GM12878 (cell line): ENCODE measurements around the gene MAP3K5. TPM values are rescaled to one million over a fixed set of nuclear protein-coding genes. Genes with fewer than 3 reads are reported as not detected.
A peak's percentile ranks its signal among the peaks of the same experiment; 100 is the strongest.

Source experiments
- ATAC-seq: fragments of 200-7000 bp; cut with Tn5 transposase; 3 replicates; pipeline ENCODE4 v1.9.1; 2020; ENCODE audit warnings: mild to moderate bottlenecking, moderate library complexity
- BruUV-seq: library from RNA; stranded (reverse); fragments of 400-500 nt; replicated peaks from 2 replicates; lab custom pipeline; 2021; lab: Mats Ljungman, UMichigan
- CTCF ChIA-PET: fragments of 300-600 bp; sonication (Branson Sonifier 250); formaldehyde crosslinking; extraction: SDS; loops from one replicate; lab custom pipeline; 2021; ENCODE audit warnings: inconsistent platforms; lab: Yijun Ruan, JAX
- POLR2A ChIA-PET: fragments of 350-600 bp; formaldehyde crosslinking; extraction: SDS; loops from one replicate; lab custom pipeline; 2021; ENCODE audit warnings: inconsistent platforms; lab: Charles Lee
- RAD21 ChIA-PET: fragments of 300-600 bp; sonication (Branson Sonifier 250); formaldehyde crosslinking; loops from one replicate; lab custom pipeline; 2023; ENCODE audit warnings: antibody characterized with exemption; ENCODE audit not compliant: unreplicated experiment; lab: Charles Lee
- SMC1A ChIA-PET: fragments of 300-600 bp; sonication (Branson Sonifier 250); formaldehyde crosslinking; loops from one replicate; lab custom pipeline; 2023; ENCODE audit not compliant: unreplicated experiment, uncharacterized antibody; lab: Charles Lee
- DNase-seq: peaks from one replicate; pipeline ENCODE4 v3.0.0-alpha.2; 2011; ENCODE audit warnings: low read depth, low spot score
- FAIRE-seq: peaks from 3 replicates; lab custom pipeline; 2011; peaks lifted over from hg19 to GRCh38; lab: Jason Lieb, UNC
- H2AFZ ChIP-seq: 2 replicates; pipeline ENCODE4 v1.6.0; 2011; ENCODE audit warnings: low read depth, low read length, control low read depth; ENCODE audit not compliant: control insufficient read depth
- H3K27ac ChIP-seq: 2 replicates; pipeline ENCODE4 v1.5.1; 2011; ENCODE audit warnings: control low read depth; ENCODE audit not compliant: control insufficient read depth, insufficient read depth
- H3K27me3 ChIP-seq, 2 experiments: replicated peaks in 1 of 2; 2 replicates each; pipeline versions ENCODE4 v1.6.0 to v1.6.1; 2011; ENCODE audit warnings: low read length in 1 of 2; ENCODE audit not compliant: control insufficient read depth in 2 of 2, insufficient read depth in 2 of 2
- H3K36me3 ChIP-seq, 2 experiments: 2 replicates each; pipeline ENCODE4 v1.5.1; 2011; ENCODE audit warnings: low read length in 1 of 2; ENCODE audit not compliant: control insufficient read depth in 2 of 2, insufficient read depth in 2 of 2
- H3K4me1 ChIP-seq: 2 replicates; pipeline ENCODE4 v1.6.1; 2011; ENCODE audit warnings: mild to moderate bottlenecking, low read length, moderate library complexity, mixed read lengths; ENCODE audit not compliant: control insufficient read depth, insufficient read depth
- H3K4me2 ChIP-seq: 2 replicates; pipeline ENCODE4 v1.6.0; 2011; ENCODE audit warnings: control low read depth; ENCODE audit not compliant: control insufficient read depth, insufficient read depth
- H3K4me3 ChIP-seq: fragments of 200-600 bp; sonication (generic); 2 replicates; pipeline ENCODE4 v1.5.1; 2016
- H3K79me2 ChIP-seq: 2 replicates; pipeline ENCODE4 v1.6.0; 2011; ENCODE audit warnings: low read length; ENCODE audit not compliant: control insufficient read depth, insufficient read depth
- H3K9ac ChIP-seq: 2 replicates; pipeline ENCODE4 v1.8.0; 2011; ENCODE audit warnings: low read length, control low read depth, mixed read lengths; ENCODE audit not compliant: control insufficient read depth, insufficient read depth
- H3K9me3 ChIP-seq: replicated peaks from 3 replicates; pipeline ENCODE4 v1.5.1; 2011; ENCODE audit warnings: mild to moderate bottlenecking, low read length; ENCODE audit not compliant: control insufficient read depth, insufficient read depth
- H4K20me1 ChIP-seq: 2 replicates; pipeline ENCODE4 v1.6.0; 2011; ENCODE audit not compliant: control insufficient read depth, insufficient read depth
- BHLHE40 ChIP-seq, 2 experiments: fragments of 450-650 bp in 1 of 2; IDR thresholded peaks; 2 replicates each; pipeline ENCODE4 v1.6.1; 2011 to 2017; ENCODE audit warnings: low read depth in 2 of 2, borderline replicate concordance in 1 of 2, improper control_type of control experiment in 1 of 2, low read length in 1 of 2, mild to moderate bottlenecking in 1 of 2
- JUND ChIP-seq: IDR thresholded peaks from 2 replicates; pipeline ENCODE4 v1.6.1; 2012; ENCODE audit warnings: low read depth, mild to moderate bottlenecking, low read length, improper control_type of control experiment, moderate library complexity
- KDM1A ChIP-seq: fragments of 200-600 bp; sonication (generic); IDR thresholded peaks from 2 replicates; pipeline ENCODE4 v1.6.1; 2016; ENCODE audit warnings: borderline replicate concordance
- NR2F1 ChIP-seq: fragments of 450-650 bp; conservative IDR thresholded peaks from 2 replicates; pipeline ENCODE4 v1.6.1; 2017; ENCODE audit warnings: mild to moderate bottlenecking
- SREBF2 ChIP-seq: IDR thresholded peaks from 2 replicates; pipeline ENCODE4 v1.6.1; 2012; ENCODE audit warnings: mild to moderate bottlenecking, low read length
- WGBS: methylation state at CpG from one replicate; pipeline ENCODE4 v1.1.6; 2016; ENCODE audit warnings: low lambda C conversion rate; ENCODE audit not compliant: insufficient replicate concordance, insufficient coverage; ENCODE audit errors: missing lambda C conversion rate; 5-methylcytosine and 5-hydroxymethylcytosine counted together
- in situ Hi-C: fragments of 300-500 bp; cut with MboI; formaldehyde crosslinking; loops from 9 replicates; pipeline ENCODE4 v1.14.3; 2018; ENCODE audit warnings: mixed read lengths
- intact Hi-C: fragments of 100-400 bp; cut with micrococcal nuclease; formaldehyde crosslinking; loops from one replicate; pipeline ENCODE4 v1.14.2; 2022; ENCODE audit not compliant: unreplicated experiment
- polyA plus RNA-seq, 11 experiments: library from polyadenylated mRNA; depleted of rRNA in 4 of 11; unstranded in 6 of 11; stranded (reverse) in 5 of 11; fragments of >200 nt; fragmentation: Nextera tagmentation in 4 of 11; fragmentation: Illumina TruSeq in 1 of 11; extraction: Ambion mirVana in 4 of 11; extraction: Trizol in 1 of 11; gene quantifications; 1 replicate in 1 of 11; 2 replicates in 10 of 11; pipeline versions ENCODE4 v1.2.1 to v1.2.3, GENCODE V29; 2011 to 2016; ENCODE audit warnings: inconsistent platforms in 2 of 11, missing spikeins in 2 of 11, low read depth in 1 of 11
- total RNA-seq, 4 experiments: library from RNA; depleted of rRNA in 3 of 4; stranded (reverse); fragments of >200 nt in 3 of 4; fragmentation: Illumina TruSeq in 1 of 4; extraction: Trizol in 1 of 4; gene quantifications; 2 replicates each; pipeline versions ENCODE4 v1.2.1 to v1.2.3, GENCODE V29; 2013 to 2021

MAP3K5 gene
- total and polyA plus RNA-seq, 10 of the 15 experiments (the other 5 are each of a cell fraction or from before 2014, with no cell fraction given) = 5.4 to 34.3 (median 26.4) TPM

- no peak overlapping the region for H3K9ac ChIP-seq
- no peak overlapping the region for H3K4me3 ChIP-seq
- H3K27ac ChIP-seq = no peak overlapping the region
- H3K79me2 ChIP-seq = no peaks in the 10 kb centered on the region
- BruUV-seq = no TSS peak
- TF ChIP-seq JUND (no peak), KDM1A (no peak), NR2F1 (no peak), BHLHE40 (IDR thresholded peaks at IDR 0.05; ENCODE audit: borderline replicate concordance in 1 of 2, low read depth in 2 of 2, low read length in 1 of 2) (no peak)
- no peak for ATAC-seq
- no peak overlapping the region for H2AFZ ChIP-seq
- RAD21 ChIA-PET = interaction anchor here (0.6 kb wide), 1 partner anchor 224 kb away, joined by 3 read pairs; no protein-coding TSS in a partner anchor
- 0 out of 4 replicates have a peak, but pooled peaks cover 0 to under 1% of the 10 kb centered on the region in 2 experiments for H3K27me3 ChIP-seq
- H3K4me2 ChIP-seq = no peak overlapping the region
- in situ Hi-C loops (no loop called here), intact Hi-C loops (no loop called here)
- DNase-seq = no peak
- POLR2A ChIA-PET = no interaction called here
- H3K36me3 ChIP-seq = no peaks in the 10 kb centered on the region
- H3K4me1 ChIP-seq = no peaks in the 10 kb centered on the region
- CTCF ChIA-PET = interaction anchor here (0.7 kb wide), 1 partner anchor 124 kb away, joined by 3 read pairs; no protein-coding TSS in a partner anchor
- H4K20me1 ChIP-seq = no peaks in the 10 kb centered on the region
- H3K9me3 ChIP-seq = no peaks in the 10 kb centered on the region
- WGBS = 69% methylated on average over 1 of the region's 1 CpG
- SMC1A ChIA-PET = no interaction called here
- no peak for FAIRE-seq
These were observed 280.9 kb downstream of the MAP3K5 start for GRCh38 chr6:136511397-136511796.

GRCh38 chr6:136510782-136511181, 281.5 kb downstream of the MAP3K5 start:
- Histone ChIP-seq H3K9me3 (no peaks in the 10 kb centered on the region), H3K27me3 (no peaks in the 10 kb centered on the region), H3K27ac (no peak overlapping the region), H4K20me1 (no peaks in the 10 kb centered on the region), H3K9ac (no peak overlapping the region), H3K4me3 (no peak overlapping the region), H3K4me2 (no peak overlapping the region), H3K36me3 (no peaks in the 10 kb centered on the region), H2AFZ (no peak overlapping the region)
- FAIRE-seq (no peak), DNase-seq (no peak), ATAC-seq (peak; percentile 37; the same call in 2 of the 3 replicates)
- SMC1A ChIA-PET = no interaction called here
- in situ Hi-C loops (no loop called here), intact Hi-C loops (no loop called here)
- POLR2A ChIA-PET = no interaction called here
- RAD21 ChIA-PET = no interaction called here
- WGBS = 48% methylated on average over 4 of the region's 4 CpGs
- BruUV-seq = no TSS peak
- 0 out of 2 replicates have a peak, but pooled peaks have one; percentile 26 for TF ChIP-seq NR2F1
- TF ChIP-seq SREBF2 = no peak
- TF ChIP-seq, all 136 proteins: peak for 1
- no peaks in the 10 kb centered on the region for H3K79me2 ChIP-seq
- CTCF ChIA-PET = interaction anchor here (0.7 kb wide), 1 partner anchor 125 kb away, joined by 3 read pairs; no protein-coding TSS in a partner anchor
- H3K4me1 ChIP-seq = no peaks in the 10 kb centered on the region
